H4 (cell line): ENCODE results near the gene IDH3B. TPM values are rescaled to one million over a fixed set of nuclear protein-coding genes. Genes with fewer than 3 reads are reported as not detected.

Experiments used
- DNase-seq: peaks from one replicate; pipeline ENCODE4 v3.0.0-alpha.2; 2015; ENCODE audit warnings: low spot score
- total RNA-seq: library from RNA; depleted of rRNA; stranded (reverse); fragments of >200 nt; shearing (Covaris generic); gene quantifications from 2 replicates; pipeline ENCODE4 v1.2.3, GENCODE V29; 2014; rRNA removed

Gene IDH3B
- total RNA-seq, 1 experiment from 2014 or later, result 138 TPM

GRCh38 chr20:2618815-2619214 lies 45.2 kb downstream of the IDH3B start:
- DNase-seq, result no peak

DNA sequence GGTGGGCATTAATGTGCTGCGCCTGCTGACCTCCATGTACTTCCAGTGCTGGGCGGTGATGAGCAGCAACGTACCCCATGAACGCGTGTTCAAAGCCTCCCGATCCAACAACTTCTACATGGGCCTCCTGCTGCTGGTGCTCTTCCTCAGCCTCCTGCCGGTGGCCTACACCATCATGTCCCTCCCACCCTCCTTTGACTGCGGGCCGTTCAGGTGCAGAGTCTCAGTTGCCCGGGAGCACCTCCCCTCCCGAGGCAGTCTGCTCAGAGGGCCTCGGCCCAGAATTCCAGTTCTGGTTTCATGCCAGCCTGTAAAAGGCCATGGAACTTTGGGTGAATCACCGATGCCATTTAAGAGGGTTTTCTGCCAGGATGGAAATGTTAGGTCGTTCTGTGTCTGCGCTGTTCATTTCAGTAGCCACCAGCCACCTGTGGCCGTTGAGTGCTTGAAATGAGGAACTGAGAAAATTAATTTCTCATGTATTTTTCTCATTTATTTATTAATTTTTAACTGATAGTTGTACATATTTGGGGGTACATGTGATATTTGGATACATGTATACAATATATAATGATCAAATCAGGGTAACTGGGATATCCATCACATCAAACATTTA lies 46.8 kb downstream of the IDH3B start:
- no peak for DNase-seq

DNA sequence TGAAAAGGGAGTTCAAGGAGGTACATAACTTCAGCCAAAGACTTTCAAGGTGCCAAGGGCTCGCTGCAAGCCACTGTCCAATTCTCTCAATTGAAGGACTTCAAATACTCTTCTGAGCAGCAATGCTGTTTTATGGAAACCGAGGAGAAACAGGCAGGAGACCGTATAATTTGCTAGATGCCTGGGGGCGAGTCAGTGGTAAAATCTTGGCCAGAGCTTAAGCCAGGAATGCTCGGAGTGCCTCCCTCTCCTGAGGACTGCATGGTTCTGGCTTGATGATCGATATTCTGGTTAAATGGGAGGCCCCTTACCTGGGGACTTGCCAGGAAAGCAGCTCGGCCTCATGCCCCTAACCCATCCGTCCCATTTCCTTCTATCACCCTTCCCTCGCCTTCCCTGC lies 47.4 kb downstream of the IDH3B start:
- no peak for DNase-seq

DNA sequence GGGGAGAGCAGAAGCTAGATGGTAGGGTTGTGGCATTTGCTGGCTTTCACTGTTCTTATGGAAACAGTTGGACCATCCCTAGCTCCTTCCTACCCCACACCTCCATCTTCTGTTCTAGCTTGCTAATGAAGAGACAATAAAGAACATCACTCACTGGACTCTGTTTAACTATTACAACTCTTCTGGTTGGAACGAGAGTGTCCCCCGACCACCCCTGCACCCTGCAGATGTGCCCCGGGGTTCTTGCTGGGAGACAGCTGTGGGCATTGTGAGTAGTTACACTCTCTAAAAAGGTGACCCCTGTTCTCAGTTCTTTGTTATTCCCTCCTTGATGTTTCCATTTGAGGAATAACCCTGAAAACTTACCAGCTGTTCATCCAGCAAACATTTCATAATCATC lies 51.9 kb downstream of the IDH3B start:
- DNase-seq, result no peak

GRCh38 chr20:2610941-2611720 lies 52.9 kb downstream of the IDH3B start:
- no peak for DNase-seq

- no peak for DNase-seq
Observed at GRCh38 chr20:2610326-2610725, 53.7 kb downstream of the IDH3B start.

Other genes with a start within 250 kb of the IDH3B start
- 659 and 788 TPM in 2 replicates for gene SNRPB, start 193.4 kb downstream of the IDH3B start, total RNA-seq
- gene ZNF343, start 155.3 kb downstream of the IDH3B start, total RNA-seq, result 5.8 and 6.9 TPM in 2 replicates
- not detected in 2 replicates for gene TMC2, start 127.6 kb downstream of the IDH3B start, total RNA-seq
- gene NOP56, start 11.6 kb downstream of the IDH3B start, total RNA-seq, result 148 and 152 TPM in 2 replicates
- gene EBF4, start 28.6 kb upstream of the IDH3B start, total RNA-seq, result 4.1 and 4.8 TPM in 2 replicates
- gene CPXM1, start 136.4 kb upstream of the IDH3B start, total RNA-seq, result not detected in 2 replicates
- not detected in 2 replicates for gene C20orf141, start 150.8 kb upstream of the IDH3B start, total RNA-seq
- gene TMEM239, start 152.1 kb upstream of the IDH3B start, total RNA-seq, result not detected in 2 replicates
- 10.9 and 24.5 TPM in 2 replicates for gene PCED1A, start 176.4 kb upstream of the IDH3B start, total RNA-seq
- gene VPS16, start 176.5 kb upstream of the IDH3B start, total RNA-seq, result 26.3 and 30.7 TPM in 2 replicates
- 23.3 and 30.1 TPM in 2 replicates for gene PTPRA, start 209.3 kb upstream of the IDH3B start, total RNA-seq